Keratinocyte (primary cell): ENCODE results near the gene PATZ1.

Source experiments
- EZH2 ChIP-seq: IDR thresholded peaks from one replicate; pipeline ENCODE4 v1.6.1; 2012; ENCODE audit warnings: inconsistent platforms, mild to moderate bottlenecking, low read length, moderate library complexity
- TF ChIP-seq, protein P1 (sequence below), 3 experiments: IDR thresholded peaks in 1 of 3; conservative IDR thresholded peaks in 1 of 3; optimal IDR thresholded peaks in 1 of 3; 2 replicates in 2 of 3; 3 replicates in 1 of 3; pipeline versions ENCODE3 to v1.5.1; 2011; ENCODE audit warnings: low read length in 3 of 3, mild to moderate bottlenecking in 3 of 3, moderate library complexity in 2 of 3, control low read depth in 1 of 3, inconsistent platforms in 1 of 3; ENCODE audit not compliant: insufficient read depth in 2 of 3; ENCODE audit errors: extremely low read depth in 1 of 3

DNA sequence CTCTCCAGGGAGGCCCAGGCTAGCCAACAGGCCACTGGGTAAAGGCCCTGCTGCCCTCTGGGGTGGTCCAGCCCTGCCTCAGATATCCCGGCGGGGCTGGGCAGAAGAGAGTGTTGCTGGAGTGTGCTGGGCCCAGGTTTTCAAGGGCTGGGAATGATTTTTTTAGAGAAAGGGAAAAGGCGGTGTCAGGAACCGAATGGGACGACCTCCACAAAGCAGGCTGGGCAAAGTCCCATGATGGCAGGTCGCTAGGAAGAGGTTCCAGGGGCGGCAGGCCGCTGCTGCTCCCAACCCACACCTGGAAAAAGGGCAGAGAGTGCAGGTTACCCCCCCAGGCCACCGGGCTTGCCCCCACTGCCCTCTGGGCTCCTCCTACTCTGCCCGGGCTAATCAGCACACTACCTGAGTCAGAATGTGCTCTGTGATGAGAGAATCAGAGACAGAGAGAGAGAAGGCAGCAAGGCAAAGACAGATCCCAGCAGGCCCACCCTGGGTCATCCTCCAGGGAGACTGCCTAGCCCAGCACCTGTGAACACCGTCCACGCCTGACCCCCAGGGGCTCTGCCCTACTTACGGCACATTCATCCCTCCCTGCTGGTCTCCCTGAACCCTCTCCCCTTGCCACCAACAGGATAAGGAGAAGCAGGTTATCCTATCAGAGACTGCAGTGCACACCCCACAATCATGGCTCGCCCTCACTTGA, 4.6 kb downstream of the PATZ1 start:
- TF ChIP-seq, protein P1, sequence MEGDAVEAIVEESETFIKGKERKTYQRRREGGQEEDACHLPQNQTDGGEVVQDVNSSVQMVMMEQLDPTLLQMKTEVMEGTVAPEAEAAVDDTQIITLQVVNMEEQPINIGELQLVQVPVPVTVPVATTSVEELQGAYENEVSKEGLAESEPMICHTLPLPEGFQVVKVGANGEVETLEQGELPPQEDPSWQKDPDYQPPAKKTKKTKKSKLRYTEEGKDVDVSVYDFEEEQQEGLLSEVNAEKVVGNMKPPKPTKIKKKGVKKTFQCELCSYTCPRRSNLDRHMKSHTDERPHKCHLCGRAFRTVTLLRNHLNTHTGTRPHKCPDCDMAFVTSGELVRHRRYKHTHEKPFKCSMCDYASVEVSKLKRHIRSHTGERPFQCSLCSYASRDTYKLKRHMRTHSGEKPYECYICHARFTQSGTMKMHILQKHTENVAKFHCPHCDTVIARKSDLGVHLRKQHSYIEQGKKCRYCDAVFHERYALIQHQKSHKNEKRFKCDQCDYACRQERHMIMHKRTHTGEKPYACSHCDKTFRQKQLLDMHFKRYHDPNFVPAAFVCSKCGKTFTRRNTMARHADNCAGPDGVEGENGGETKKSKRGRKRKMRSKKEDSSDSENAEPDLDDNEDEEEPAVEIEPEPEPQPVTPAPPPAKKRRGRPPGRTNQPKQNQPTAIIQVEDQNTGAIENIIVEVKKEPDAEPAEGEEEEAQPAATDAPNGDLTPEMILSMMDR (optimal IDR thresholded peaks at IDR 0.05 in 1 of 3, IDR thresholded peaks at IDR 0.05 in 1 of 3, conservative IDR thresholded peaks at IDR 0.05 in 1 of 3; ENCODE audit: extremely low read depth in 1 of 3, insufficient read depth in 2 of 3, low read length in 3 of 3) = no peak
- TF ChIP-seq EZH2 = no peak
